HEK293 (cell line): Measurements from ENCODE around the gene C1orf56.

Experiments used
- GFI1B ChIP-seq: fragments of 450-650 bp; formaldehyde crosslinking; IDR thresholded peaks from 2 replicates; pipeline ENCODE4 v1.5.1; 2016; ENCODE audit warnings: missing biosample characterization, missing genetic modification characterization
- MYNN ChIP-seq: fragments of 450-650 bp; formaldehyde crosslinking; IDR thresholded peaks from 2 replicates; pipeline ENCODE4 v1.5.1; 2016; ENCODE audit warnings: missing biosample characterization, missing genetic modification characterization, borderline replicate concordance
- YY1 ChIP-seq: fragments of 450-650 bp; formaldehyde crosslinking; IDR thresholded peaks from 2 replicates; pipeline ENCODE4 v1.5.1; 2018; ENCODE audit warnings: missing biosample characterization, missing genetic modification characterization
- ZBTB7A ChIP-seq: fragments of 450-650 bp; formaldehyde crosslinking; IDR thresholded peaks from 2 replicates; pipeline ENCODE4 v1.5.1; 2016; ENCODE audit warnings: low read depth, missing biosample characterization, missing genetic modification characterization
- ZEB2 ChIP-seq: fragments of 450-650 bp; formaldehyde crosslinking; IDR thresholded peaks from 2 replicates; pipeline ENCODE4 v1.5.1; 2016; ENCODE audit warnings: missing biosample characterization, missing genetic modification characterization
- ZNF138 ChIP-seq: fragments of 450-650 bp; formaldehyde crosslinking; IDR thresholded peaks from 2 replicates; pipeline ENCODE4 v1.5.1; 2016; ENCODE audit warnings: missing biosample characterization, missing genetic modification characterization, borderline replicate concordance
- ZNF169 ChIP-seq: fragments of 450-650 bp; formaldehyde crosslinking; IDR thresholded peaks from 2 replicates; pipeline ENCODE4 v1.5.1; 2016; ENCODE audit warnings: missing biosample characterization, missing genetic modification characterization
- ZNF23 ChIP-seq: fragments of 450-650 bp; formaldehyde crosslinking; IDR thresholded peaks from 2 replicates; pipeline ENCODE4 v1.5.1; 2016; ENCODE audit warnings: missing biosample characterization, missing genetic modification characterization, borderline replicate concordance
- ZSCAN30 ChIP-seq: fragments of 450-650 bp; IDR thresholded peaks from 2 replicates; pipeline ENCODE4 v1.5.1; 2018; ENCODE audit warnings: missing biosample characterization, mild to moderate bottlenecking, missing genetic modification characterization, moderate library complexity
- TF ChIP-seq, protein P1 (sequence below): fragments of 450-650 bp; formaldehyde crosslinking; IDR thresholded peaks from 2 replicates; pipeline ENCODE4 v1.5.1; 2016; ENCODE audit warnings: missing biosample characterization, missing genetic modification characterization
- TF ChIP-seq, protein P2 (sequence below): fragments of 450-650 bp; formaldehyde crosslinking; IDR thresholded peaks from 2 replicates; pipeline ENCODE4 v1.5.1; 2016; ENCODE audit warnings: missing biosample characterization, missing genetic modification characterization
- TF ChIP-seq, protein P3 (sequence below): fragments of 450-650 bp; formaldehyde crosslinking; IDR thresholded peaks from 2 replicates; pipeline ENCODE4 v1.5.1; 2016; ENCODE audit warnings: missing biosample characterization, missing genetic modification characterization

DNA sequence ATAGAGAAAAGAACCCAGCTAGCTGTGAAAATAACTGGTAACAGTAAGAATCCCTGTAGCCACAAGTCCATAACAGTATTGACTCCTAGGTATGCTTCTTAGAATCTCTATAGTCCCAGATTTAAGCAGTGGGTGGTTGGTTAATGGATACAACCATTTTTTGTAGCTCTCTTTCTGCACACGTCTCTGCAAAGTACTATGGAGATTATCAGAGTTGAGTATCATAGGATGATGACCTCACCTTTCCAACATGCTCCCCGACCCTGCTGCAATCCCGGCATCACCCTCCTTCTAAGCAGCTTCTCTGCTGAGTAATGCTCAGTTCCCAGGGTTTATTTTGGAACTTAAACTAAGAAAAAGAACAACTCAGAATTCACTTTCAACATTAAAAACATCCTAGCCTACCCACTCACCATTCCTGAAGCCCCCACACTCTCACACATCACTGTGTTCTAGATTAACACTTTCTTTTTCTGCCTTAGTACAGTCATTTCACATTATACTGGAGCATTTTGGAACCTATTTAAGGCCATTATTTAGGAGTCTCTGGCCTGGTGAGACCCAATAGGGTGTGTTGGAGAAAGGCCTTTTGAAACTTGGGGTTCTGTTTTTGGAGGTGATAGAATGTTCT, 15.3 kb downstream of the C1orf56 start:
- TF ChIP-seq ZEB2 (tag by site-specific recombination) (peak; percentile 49; the same call in 1 of the 2 replicates), ZNF169 (tag by site-specific recombination) (no peak), GFI1B (tag by site-specific recombination) (0 out of 2 replicates have a peak, but pooled peaks have one; percentile 11), ZSCAN30 (tag by site-specific recombination) (no peak), ZNF23 (tag by site-specific recombination) (no peak), YY1 (no peak; the same call in 1 of the 2 replicates), ZNF138 (tag by site-specific recombination) (no peak), ZBTB7A (tag by site-specific recombination) (no peak), MYNN (tag by site-specific recombination) (no peak)
- TF ChIP-seq, protein P1, sequence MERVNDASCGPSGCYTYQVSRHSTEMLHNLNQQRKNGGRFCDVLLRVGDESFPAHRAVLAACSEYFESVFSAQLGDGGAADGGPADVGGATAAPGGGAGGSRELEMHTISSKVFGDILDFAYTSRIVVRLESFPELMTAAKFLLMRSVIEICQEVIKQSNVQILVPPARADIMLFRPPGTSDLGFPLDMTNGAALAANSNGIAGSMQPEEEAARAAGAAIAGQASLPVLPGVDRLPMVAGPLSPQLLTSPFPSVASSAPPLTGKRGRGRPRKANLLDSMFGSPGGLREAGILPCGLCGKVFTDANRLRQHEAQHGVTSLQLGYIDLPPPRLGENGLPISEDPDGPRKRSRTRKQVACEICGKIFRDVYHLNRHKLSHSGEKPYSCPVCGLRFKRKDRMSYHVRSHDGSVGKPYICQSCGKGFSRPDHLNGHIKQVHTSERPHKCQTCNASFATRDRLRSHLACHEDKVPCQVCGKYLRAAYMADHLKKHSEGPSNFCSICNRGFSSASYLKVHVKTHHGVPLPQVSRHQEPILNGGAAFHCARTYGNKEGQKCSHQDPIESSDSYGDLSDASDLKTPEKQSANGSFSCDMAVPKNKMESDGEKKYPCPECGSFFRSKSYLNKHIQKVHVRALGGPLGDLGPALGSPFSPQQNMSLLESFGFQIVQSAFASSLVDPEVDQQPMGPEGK (tag by site-specific recombination) = 0 out of 2 replicates have a peak, but pooled peaks have one; percentile 34
- TF ChIP-seq, protein P2, sequence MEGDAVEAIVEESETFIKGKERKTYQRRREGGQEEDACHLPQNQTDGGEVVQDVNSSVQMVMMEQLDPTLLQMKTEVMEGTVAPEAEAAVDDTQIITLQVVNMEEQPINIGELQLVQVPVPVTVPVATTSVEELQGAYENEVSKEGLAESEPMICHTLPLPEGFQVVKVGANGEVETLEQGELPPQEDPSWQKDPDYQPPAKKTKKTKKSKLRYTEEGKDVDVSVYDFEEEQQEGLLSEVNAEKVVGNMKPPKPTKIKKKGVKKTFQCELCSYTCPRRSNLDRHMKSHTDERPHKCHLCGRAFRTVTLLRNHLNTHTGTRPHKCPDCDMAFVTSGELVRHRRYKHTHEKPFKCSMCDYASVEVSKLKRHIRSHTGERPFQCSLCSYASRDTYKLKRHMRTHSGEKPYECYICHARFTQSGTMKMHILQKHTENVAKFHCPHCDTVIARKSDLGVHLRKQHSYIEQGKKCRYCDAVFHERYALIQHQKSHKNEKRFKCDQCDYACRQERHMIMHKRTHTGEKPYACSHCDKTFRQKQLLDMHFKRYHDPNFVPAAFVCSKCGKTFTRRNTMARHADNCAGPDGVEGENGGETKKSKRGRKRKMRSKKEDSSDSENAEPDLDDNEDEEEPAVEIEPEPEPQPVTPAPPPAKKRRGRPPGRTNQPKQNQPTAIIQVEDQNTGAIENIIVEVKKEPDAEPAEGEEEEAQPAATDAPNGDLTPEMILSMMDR (tag by site-specific recombination) = no peak
- TF ChIP-seq, protein P3, sequence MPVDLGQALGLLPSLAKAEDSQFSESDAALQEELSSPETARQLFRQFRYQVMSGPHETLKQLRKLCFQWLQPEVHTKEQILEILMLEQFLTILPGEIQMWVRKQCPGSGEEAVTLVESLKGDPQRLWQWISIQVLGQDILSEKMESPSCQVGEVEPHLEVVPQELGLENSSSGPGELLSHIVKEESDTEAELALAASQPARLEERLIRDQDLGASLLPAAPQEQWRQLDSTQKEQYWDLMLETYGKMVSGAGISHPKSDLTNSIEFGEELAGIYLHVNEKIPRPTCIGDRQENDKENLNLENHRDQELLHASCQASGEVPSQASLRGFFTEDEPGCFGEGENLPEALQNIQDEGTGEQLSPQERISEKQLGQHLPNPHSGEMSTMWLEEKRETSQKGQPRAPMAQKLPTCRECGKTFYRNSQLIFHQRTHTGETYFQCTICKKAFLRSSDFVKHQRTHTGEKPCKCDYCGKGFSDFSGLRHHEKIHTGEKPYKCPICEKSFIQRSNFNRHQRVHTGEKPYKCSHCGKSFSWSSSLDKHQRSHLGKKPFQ (tag by site-specific recombination) = no peak
